GM18511 (cell line): ENCODE measurements around the gene HIC1.

Experiments used
- ATAC-seq: cut with Tn5 transposase; IDR thresholded peaks from one replicate; pipeline ENCODE4 v1.9.1; 2021; ENCODE audit warnings: mild to moderate bottlenecking, moderate library complexity; ENCODE audit not compliant: unreplicated experiment

Gene HIC1

GRCh38 chr17:2075336-2076086, 20.6 kb downstream of the HIC1 start:
- no peak for ATAC-seq

DNA sequence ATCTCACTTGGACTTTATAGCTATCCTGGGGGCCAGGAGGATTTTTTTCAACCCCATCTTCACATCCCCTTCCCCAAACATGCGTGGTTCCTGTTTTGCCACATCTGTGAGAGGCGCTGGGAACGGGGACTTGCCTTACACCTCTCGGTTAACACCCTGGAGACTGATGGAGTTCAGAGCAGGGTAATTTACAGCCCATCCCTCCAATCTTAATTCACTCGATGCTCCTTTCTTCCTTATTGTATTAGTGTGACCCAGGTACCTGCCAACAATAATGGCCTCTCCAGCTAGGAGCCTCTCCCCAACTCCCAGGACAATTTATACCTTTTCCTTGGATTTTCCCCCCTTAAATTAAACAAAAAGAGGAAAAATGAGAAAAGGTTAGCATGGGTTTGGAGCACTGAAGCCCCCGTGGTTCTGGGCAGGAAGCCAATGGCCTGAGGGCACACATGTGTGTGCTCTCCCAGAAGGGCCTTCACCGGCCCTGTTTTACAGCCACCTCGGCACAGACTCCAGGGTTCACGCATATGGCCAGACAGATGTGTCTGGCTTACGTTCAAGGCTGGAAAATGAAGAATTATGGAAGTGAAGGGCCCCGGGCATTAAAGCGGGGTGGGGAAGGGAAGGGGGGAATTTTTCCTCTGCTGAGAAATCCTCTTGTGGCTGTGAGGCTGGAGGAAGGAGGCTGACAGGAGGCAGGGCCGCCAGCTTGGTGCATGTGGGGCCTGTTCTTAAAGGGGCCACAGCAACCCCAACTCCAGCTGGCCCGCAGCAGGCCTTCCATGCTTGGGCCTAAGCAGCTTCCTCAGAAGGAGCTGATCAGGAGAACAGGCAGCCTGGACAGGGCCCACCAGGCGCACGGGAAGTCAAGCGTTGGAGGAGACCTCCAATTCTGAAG, 21.4 kb downstream of the HIC1 start:
- ATAC-seq, result no peak

DNA sequence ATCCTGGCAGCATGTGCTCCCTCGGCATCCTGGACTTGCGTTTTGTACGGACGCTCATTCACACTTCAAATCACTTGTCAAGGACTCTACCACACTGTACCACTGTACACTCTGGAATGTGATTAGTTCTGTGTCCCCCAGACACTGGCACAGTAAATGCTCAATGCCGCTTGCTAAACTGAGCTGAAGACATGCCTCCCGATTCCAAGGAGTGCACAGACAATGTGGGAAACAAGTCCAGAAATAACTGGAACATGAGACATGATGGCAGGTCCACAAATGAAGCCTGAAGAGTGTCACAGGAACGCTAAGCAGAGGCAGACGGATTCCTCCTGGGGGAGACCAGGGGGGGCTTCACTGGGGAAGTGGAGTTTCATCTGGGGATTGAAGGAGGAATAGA, 22.1 kb downstream of the HIC1 start:
- no peak for ATAC-seq

DNA sequence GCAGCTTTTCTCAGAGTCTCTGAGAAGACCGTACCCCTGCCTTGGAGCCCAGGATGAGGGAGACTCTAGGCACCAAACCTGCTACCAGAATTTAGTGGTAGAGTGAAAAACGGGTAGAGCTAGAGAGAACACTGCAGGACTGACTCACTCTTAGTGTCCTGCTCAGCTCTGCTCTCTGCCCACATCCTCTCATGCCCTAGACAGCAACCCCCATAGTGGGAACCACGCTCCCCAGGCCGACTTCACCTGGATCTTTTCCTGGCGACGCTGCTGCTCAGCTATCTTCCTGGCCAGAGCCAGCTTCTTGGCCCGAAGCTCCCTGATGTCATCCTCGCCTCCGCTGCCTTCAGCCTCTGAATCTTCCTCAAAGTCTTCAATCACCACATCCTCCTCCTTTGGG, 26.7 kb downstream of the HIC1 start:
- no peak for ATAC-seq

- ATAC-seq, result no peak
Observed at GRCh38 chr17:2082003-2082781, 27.3 kb downstream of the HIC1 start.

DNA sequence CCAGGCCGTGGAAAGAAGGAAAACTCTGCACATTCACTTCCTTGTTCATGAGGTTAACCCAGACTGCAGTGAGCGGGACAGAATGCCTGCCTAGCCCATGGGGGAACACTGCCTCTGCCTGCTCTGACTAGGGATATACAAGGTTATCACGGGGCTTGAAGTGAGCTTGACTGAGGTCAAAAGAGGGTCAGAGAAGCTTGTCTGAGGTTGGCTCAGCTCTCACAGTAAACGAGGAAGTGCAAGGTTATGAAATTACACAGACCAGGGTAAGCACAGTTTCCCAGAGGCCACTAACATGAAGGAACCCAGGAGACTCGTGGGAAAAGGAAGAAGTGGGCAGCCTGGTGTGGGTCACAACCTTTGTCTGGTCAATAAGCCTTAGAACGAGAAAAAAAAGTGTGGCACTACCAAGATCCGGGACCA, 28.7 kb downstream of the HIC1 start:
- peak; percentile 45 for ATAC-seq

DNA sequence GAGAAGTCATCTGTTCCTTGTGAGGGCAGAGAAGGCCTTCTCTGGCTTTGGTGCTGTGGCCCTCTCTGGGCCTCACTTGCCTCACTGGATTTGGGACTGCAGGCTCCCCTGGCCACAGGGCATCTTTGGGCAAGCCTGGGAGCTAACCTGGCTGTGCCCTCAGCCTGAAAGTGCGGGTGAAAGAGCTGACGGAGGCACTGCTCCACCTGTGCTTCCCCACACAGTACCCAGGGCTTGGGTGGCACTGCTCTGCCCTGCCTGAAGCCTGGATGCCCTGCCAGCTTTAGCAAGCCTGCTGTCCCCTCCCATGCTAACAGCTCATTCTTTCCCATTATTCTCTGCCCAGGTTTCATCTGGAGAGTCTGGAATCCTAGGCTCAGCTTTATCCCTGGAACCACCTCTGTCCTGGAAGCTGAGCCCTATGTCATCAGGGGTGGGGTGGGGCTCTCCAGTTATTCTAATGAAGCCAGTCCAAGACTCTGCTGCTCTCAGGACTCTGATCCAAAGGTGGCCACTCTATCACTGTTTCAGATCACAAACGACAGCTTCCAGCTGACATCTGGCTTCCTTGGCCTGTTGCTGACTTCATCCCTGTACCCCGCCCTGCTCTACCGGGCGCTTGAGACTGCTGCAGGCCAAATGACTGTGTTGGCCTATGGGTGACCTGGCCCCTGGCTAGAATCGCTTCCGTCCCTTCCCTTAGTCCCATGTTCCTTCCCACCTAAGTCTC, 29.3 kb downstream of the HIC1 start:
- no peak for ATAC-seq

DNA sequence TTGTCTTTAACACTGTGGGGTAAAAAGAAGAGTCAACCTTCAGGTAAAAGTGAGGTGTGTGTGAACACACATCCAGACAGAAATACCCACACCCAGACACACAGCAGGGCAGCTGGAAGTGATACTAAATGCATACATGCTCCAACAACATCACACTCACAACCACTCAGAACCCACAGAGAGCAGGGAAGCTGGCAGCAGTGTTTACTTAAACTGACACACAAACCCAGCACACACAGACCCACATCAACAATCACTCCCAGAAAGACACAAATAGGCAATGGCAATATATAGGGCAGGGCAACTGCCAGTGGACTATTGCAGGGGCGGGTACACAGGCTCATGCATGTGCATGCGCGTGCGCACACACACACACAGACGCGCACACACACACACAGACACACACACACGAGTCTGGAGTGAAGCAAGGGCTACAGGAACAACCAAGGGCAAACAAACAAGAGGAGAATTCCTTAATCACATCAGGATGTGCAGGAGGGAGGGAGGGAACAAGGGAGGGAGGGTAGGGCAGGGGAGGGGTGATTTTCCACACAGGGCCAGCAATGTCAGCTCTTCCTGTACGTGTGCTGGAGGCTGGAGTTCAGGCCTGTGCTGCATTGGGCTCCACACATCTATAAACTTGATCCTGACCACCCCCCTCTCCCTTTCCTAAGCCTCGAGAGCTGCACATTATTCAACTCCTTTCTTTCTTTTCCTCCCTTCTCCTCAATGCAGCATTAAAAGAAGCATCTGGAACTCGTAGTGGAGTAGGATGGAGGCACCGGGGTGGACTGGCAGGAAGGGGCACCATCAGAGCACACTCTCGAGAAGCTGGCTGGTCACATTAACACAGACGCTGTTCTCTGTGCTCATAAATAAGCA, 30.1 kb downstream of the HIC1 start:
- no peak for ATAC-seq

GRCh38 chr17:2085648-2085949, 30.7 kb downstream of the HIC1 start:
- no peak for ATAC-seq

GRCh38 chr17:2086306-2086705, 31.4 kb downstream of the HIC1 start:
- ATAC-seq, result no peak

DNA sequence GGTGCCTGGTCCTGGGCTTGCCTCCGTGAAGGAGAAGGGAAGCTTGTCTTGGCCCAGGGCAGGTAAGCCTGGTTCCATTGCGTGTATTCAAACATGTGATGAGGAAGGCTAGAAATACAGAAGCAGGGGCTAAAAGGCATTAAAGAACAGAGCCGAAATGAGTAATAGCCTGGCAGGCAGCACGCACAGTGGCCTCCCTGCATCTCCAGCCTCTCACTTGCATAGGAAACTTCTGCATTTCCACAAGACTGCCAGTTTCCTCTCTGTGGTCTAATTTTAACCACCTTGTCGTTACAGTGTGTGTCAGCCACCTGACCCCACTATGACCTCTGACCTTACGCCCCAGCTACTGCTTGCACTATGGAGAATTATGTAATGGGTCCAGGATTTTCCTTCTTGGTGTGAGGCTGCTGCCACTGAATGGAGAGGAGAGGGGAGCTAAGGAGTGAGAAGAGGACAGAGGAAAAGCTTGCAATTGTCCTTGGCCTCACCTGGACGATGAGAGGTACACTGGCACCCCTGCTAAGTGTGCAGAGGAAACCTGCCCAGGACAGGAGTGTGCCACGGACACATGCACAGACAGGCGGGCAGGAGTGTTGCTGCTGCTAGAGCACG, 32.8 kb downstream of the HIC1 start:
- peak; percentile 54 for ATAC-seq

DNA sequence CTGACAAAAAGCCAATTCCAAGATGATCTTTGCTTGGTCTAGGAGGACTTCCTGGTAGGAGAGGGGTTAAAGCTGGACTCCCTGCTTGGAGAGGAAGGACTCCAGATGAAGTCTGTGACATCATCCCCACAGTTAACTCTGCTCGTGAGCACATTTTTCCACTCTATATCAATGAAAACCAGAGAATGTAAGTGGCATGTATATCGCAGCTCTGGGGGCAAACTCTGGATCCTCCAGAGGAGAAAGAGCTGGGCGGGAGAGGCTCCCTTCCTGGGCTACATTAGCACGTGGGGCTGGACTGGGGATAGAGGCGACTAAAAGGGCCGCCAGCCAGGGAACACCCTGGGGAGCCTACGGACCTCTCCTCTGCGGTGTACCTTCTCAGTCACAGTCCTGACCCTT, 34.1 kb downstream of the HIC1 start:
- peak; percentile 19 for ATAC-seq

GRCh38 chr17:2090210-2090641, 35.3 kb downstream of the HIC1 start:
- ATAC-seq, result no peak

DNA sequence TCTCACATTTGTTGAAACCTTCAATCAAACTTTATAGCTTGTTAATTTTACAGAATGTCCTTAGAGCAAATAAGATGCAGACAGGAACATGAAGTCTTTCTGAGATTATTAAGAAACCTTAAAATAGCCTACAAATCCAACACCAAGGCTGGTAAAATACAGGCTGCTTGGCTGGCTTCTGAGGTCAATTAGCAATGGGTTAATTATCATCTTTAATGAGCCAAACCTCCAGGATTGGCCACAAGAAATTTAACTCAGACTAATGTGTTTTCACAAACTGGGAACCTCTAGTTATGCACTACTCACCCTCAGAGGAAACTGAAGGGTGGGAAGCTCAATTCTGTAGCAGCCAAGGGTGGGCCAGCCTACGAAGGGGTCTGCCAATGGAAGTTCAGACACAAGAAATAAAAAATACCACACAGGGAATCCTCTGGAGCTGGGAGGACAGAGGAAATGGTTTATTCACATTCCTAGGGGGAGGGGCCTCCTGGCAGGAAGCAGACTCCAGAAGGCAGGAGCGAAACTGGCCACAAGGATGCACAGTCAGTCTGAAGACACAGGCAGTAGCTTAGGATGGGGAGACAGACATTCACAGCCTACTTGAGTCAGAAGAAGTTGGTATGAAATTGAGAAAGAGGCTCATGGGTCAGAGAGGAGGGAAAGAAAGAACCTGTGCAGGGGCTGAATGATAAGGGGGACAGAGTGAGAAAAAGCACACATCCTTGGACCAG, 36.1 kb downstream of the HIC1 start:
- ATAC-seq, result no peak

DNA sequence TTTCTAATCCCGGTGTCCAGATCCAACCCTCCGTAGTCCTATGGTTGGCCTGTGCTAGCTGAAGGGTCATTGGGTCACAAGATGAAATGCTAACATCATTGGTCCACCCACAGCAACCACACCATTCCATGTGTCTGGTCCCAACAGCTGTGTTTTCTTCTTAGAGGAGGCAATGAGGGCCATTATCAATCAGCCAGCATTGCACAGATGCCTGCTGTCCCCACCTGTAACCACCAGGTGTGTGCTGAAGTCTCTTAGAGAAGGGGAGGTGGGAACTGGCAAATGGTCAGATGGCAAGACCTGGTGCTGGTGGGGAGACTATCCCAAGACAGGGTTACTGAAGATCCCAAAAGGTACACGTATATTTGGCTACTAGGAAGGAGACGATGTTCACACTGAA, 37.4 kb downstream of the HIC1 start:
- no peak for ATAC-seq

- no peak for ATAC-seq
Observed at GRCh38 chr17:2093349-2093748, 38.4 kb downstream of the HIC1 start.

GRCh38 chr17:2094891-2095535, 40.1 kb downstream of the HIC1 start:
- ATAC-seq, result no peak

- no peak for ATAC-seq
Observed at GRCh38 chr17:2095536-2095910, 40.6 kb downstream of the HIC1 start.
